ENCODE data around the gene ABR. TPM values are rescaled to one million over a fixed set of nuclear protein-coding genes. Genes with fewer than 3 reads are reported as not detected.

ABR gene
- polyA plus RNA-seq, 2 of the 4 experiments (the other 2 are of a cell fraction) = 70.9 to 73.8 TPM

DNA sequence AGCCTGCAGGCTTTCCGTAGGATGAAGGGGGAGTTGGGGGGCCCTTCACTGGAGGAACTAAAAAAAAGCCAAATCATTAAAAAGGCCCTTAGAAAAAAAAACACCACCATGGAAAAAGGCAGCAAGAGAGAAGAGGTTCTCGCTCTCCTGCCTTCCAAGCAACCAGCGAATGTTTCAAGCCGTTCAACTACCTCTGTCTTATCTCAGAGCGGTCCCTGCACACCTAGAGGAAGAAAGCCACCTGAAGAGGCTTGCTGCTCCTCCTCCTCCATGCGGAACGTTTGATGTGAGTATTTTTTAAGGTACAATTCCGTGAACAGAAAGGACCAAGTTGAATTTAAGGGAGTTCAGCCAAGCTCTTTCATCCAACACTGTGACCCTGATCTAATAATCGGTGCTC is 209.4 kb downstream of the ABR start:
- Histone ChIP-seq H3K4me1 (no peaks in the 10 kb centered on the region), H3K4me2 (no peak overlapping the region), H3K27ac (no peak overlapping the region), H3K4me3 (no peak overlapping the region), H3K9me3 (no peaks in the 10 kb centered on the region)
- ATAC-seq (no peak), FAIRE-seq (no peak), DNase-seq (ENCODE audit: low read depth in 1 of 2, low spot score in 1 of 2) (no peak)
- POLR2A ChIA-PET = no interaction called here
- CTCF ChIA-PET = interaction anchor here (1.0 to 6.5 kb wide), 4 partner anchors 10 to 175 kb away, joined by 3 to 40 read pairs (median 4); partner anchors contain the start of gene NXN
- TF ChIP-seq, protein P1, sequence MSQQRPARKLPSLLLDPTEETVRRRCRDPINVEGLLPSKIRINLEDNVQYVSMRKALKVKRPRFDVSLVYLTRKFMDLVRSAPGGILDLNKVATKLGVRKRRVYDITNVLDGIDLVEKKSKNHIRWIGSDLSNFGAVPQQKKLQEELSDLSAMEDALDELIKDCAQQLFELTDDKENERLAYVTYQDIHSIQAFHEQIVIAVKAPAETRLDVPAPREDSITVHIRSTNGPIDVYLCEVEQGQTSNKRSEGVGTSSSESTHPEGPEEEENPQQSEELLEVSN (IDR thresholded peaks at IDR 0.05; ENCODE audit: borderline replicate concordance, low read depth) = no peak
- TF ChIP-seq ESRRA (IDR thresholded peaks at IDR 0.05; ENCODE audit: borderline replicate concordance, low read length) (no peak), TFCP2L1 (CRISPR knock-in tag; IDR thresholded peaks at IDR 0.05) (no peak), RNF2 (IDR thresholded peaks at IDR 0.05; ENCODE audit: borderline replicate concordance, low read depth) (no peak), MAX (IDR thresholded peaks at IDR 0.05) (no peak), EHMT2 (IDR thresholded peaks at IDR 0.05; ENCODE audit: low read depth) (no peak), REST (IDR thresholded peaks at IDR 0.05) (no peak), RFX5 (IDR thresholded peaks at IDR 0.05) (no peak), HOXB5 (CRISPR knock-in tag; IDR thresholded peaks at IDR 0.05) (no peak), HES2 (IDR thresholded peaks at IDR 0.05) (no peak), PHF8 (IDR thresholded peaks at IDR 0.05; ENCODE audit: borderline replicate concordance, low read depth) (no peak), POLR2A (IDR thresholded peaks at IDR 0.05; ENCODE audit: low read length) (no peak), FOXS1 (CRISPR knock-in tag; IDR thresholded peaks at IDR 0.05) (no peak), BHLHE40 (IDR thresholded peaks at IDR 0.05; ENCODE audit: low read depth, low read length) (no peak), NPAS2 (CRISPR knock-in tag; IDR thresholded peaks at IDR 0.05; ENCODE audit: borderline replicate concordance) (no peak), EP300 (IDR thresholded peaks at IDR 0.05) (no peak), HOXA7 (CRISPR knock-in tag; IDR thresholded peaks at IDR 0.05) (no peak), HEYL (CRISPR knock-in tag; IDR thresholded peaks at IDR 0.05) (no peak)
- WGBS (ENCODE audit: missing lambda C conversion rate) = 84% methylated on average over 9 of the region's 9 CpGs

DNA sequence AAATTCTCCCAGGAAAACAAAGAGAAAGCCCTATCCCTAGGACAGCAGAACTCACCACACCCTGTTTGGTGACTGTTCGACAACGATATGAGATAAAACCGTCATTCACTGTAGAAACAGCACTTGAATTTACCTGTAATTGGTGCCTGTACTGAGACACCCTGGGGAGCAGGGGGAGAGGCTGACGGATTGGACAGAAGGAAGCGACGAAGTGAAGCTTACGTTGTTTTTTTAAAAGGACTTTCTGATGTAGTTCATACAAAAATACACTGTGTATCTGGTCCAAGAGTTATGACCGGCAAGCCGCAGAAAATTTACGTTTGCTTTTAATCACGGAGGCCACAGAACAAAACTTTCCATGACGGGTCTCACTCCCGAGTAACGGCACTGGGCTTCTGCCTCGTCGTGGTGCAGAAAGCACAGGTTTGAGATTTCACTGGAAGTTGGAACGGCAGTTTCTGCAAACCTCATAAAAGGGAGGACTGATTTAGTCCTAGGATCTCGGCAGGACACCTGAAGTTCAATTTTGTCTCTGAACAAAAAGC is 209.9 kb downstream of the ABR start:
- Histone ChIP-seq H3K9me3 (no peaks in the 10 kb centered on the region), H3K4me1 (no peaks in the 10 kb centered on the region), H3K27ac (no peak overlapping the region), H3K4me3 (no peak overlapping the region), H3K4me2 (no peak overlapping the region)
- 90% methylated on average over 18 of the region's 18 CpGs for whole genome bisulfite sequencing (ENCODE audit: missing lambda C conversion rate)
- ChIA-PET CTCF (interaction anchor here (1.0 to 6.5 kb wide), 4 partner anchors 11 to 174 kb away, joined by 3 to 40 read pairs (median 4); partner anchors contain the start of gene NXN), POLR2A (no interaction called here)
- DNase-seq (ENCODE audit: low read depth in 1 of 2, low spot score in 1 of 2) = no peak
- no peak for FAIRE-seq
- no peak for ATAC-seq
- TF ChIP-seq POLR2AphosphoS2 (conservative IDR thresholded peaks at IDR 0.05; ENCODE audit: low read length) = no peak
- TF ChIP-seq, protein P2, sequence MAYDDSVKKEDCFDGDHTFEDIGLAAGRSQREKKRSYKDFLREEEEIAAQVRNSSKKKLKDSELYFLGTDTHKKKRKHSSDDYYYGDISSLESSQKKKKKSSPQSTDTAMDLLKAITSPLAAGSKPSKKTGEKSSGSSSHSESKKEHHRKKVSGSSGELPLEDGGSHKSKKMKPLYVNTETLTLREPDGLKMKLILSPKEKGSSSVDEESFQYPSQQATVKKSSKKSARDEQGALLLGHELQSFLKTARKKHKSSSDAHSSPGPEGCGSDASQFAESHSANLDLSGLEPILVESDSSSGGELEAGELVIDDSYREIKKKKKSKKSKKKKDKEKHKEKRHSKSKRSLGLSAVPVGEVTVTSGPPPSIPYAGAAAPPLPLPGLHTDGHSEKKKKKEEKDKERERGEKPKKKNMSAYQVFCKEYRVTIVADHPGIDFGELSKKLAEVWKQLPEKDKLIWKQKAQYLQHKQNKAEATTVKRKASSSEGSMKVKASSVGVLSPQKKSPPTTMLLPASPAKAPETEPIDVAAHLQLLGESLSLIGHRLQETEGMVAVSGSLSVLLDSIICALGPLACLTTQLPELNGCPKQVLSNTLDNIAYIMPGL (CRISPR knock-in tag; IDR thresholded peaks at IDR 0.05; ENCODE audit: borderline replicate concordance) = no peak
- TF ChIP-seq CBX8 (IDR thresholded peaks at IDR 0.05) = no peak
- no peak for TF ChIP-seq NPAS2 (CRISPR knock-in tag; IDR thresholded peaks at IDR 0.05; ENCODE audit: borderline replicate concordance)
- no peak for TF ChIP-seq ZNF302 (CRISPR knock-in tag; IDR thresholded peaks at IDR 0.05)
